Cardiac muscle cell (in vitro differentiated cells and primary cell): Measurements from ENCODE around the gene AGPS. TPM values are rescaled to one million over a fixed set of nuclear protein-coding genes. Genes with fewer than 3 reads are reported as not detected.

Experiments
- DNase-seq, 2 donors: peaks; one replicate each; pipeline versions ENCODE4 v3.0.0 to v3.0.0-alpha.2; 2010 to 2017; ENCODE audit warnings: low read depth in 1 of 2, low spot score in 1 of 2
- H3K27ac ChIP-seq: fragments of 200-600 bp; sonication (generic); 2 replicates; pipeline ENCODE4 v1.5.1; 2016
- H3K27me3 ChIP-seq: fragments of 200-600 bp; sonication (generic); 2 replicates; pipeline ENCODE4 v1.6.0; 2016; ENCODE audit warnings: control low read depth
- H3K36me3 ChIP-seq: fragments of 200-600 bp; sonication (generic); 2 replicates; pipeline ENCODE4 v1.5.1; 2016; ENCODE audit warnings: control low read depth
- H3K4me1 ChIP-seq: fragments of 200-600 bp; sonication (generic); 2 replicates; pipeline ENCODE4 v1.8.1; 2017; ENCODE audit warnings: low read depth, mild to moderate bottlenecking, mixed run types
- H3K4me3 ChIP-seq: fragments of 200-600 bp; sonication (generic); 2 replicates; pipeline ENCODE4 v1.5.1; 2016; ENCODE audit warnings: mild to moderate bottlenecking
- H3K9me3 ChIP-seq: fragments of 200-600 bp; sonication (generic); 2 replicates; pipeline ENCODE4 v1.5.1; 2017; ENCODE audit warnings: low read depth, mild to moderate bottlenecking, control low read depth
- CTCF ChIP-seq: IDR thresholded peaks from 2 replicates; pipeline ENCODE4 v1.5.1; 2012; ENCODE audit warnings: low read depth, mild to moderate bottlenecking, low read length
- polyA plus RNA-seq: library from polyadenylated mRNA; unstranded; fragments of >200 nt; fragmentation: Nextera tagmentation; extraction: Ambion mirVana; gene quantifications from 2 replicates; pipeline ENCODE4 v1.2.1, GENCODE V29; 2016
- total RNA-seq: library from RNA; depleted of rRNA; stranded (reverse); fragments of >200 nt; gene quantifications from 2 replicates; pipeline ENCODE4 v1.2.3, GENCODE V29; 2016

AGPS gene
- total and polyA plus RNA-seq, 2 experiments from 2014 or later = 13.6 to 86.3 TPM

GRCh38 chr2:177379354-177379753, 13.2 kb upstream of the AGPS start:
- H3K27ac ChIP-seq = no peak overlapping the region
- DNase-seq = no peak
- no peaks in the 10 kb centered on the region for H3K27me3 ChIP-seq
- H3K9me3 ChIP-seq = no peaks in the 10 kb centered on the region
- H3K36me3 ChIP-seq = no peaks in the 10 kb centered on the region
- no peak for TF ChIP-seq CTCF
- no peak overlapping the region for H3K4me3 ChIP-seq
- H3K4me1 ChIP-seq = no peaks in the 10 kb centered on the region

GRCh38 chr2:177380181-177380580, 12.4 kb upstream of the AGPS start:
- H3K36me3 ChIP-seq = no peaks in the 10 kb centered on the region
- no peaks in the 10 kb centered on the region for H3K9me3 ChIP-seq
- no peak overlapping the region for H3K4me3 ChIP-seq
- DNase-seq = no peak
- H3K27me3 ChIP-seq = no peaks in the 10 kb centered on the region
- H3K27ac ChIP-seq = no peak overlapping the region
- no peak for TF ChIP-seq CTCF
- H3K4me1 ChIP-seq = no peaks in the 10 kb centered on the region

- no peak overlapping the region for H3K4me3 ChIP-seq
- no peak for DNase-seq
- no peaks in the 10 kb centered on the region for H3K27me3 ChIP-seq
- no peak overlapping the region for H3K27ac ChIP-seq
- TF ChIP-seq CTCF = no peak
- H3K36me3 ChIP-seq = no peaks in the 10 kb centered on the region
- H3K4me1 ChIP-seq = no peaks in the 10 kb centered on the region
- no peaks in the 10 kb centered on the region for H3K9me3 ChIP-seq
Measured at GRCh38 chr2:177383935-177384334, 8.6 kb upstream of the AGPS start.

- no peaks in the 10 kb centered on the region for H3K27me3 ChIP-seq
- no peak overlapping the region for H3K27ac ChIP-seq
- no peaks in the 10 kb centered on the region for H3K4me1 ChIP-seq
- H3K36me3 ChIP-seq = no peaks in the 10 kb centered on the region
- TF ChIP-seq CTCF = no peak
- no peak overlapping the region for H3K4me3 ChIP-seq
- DNase-seq = no peak
- no peaks in the 10 kb centered on the region for H3K9me3 ChIP-seq
Measured at GRCh38 chr2:177385151-177385550, 7.4 kb upstream of the AGPS start.

GRCh38 chr2:177391822-177392372, 676 bp upstream of the AGPS start:
- Histone ChIP-seq H3K9me3 (no peaks in the 10 kb centered on the region), H3K36me3 (no peaks in the 10 kb centered on the region), H3K27ac (no peak overlapping the region), H3K27me3 (no peaks in the 10 kb centered on the region), H3K4me1 (peaks cover 16% of the 10 kb centered on the region), H3K4me3 (peak overlapping the region; percentile 85)
- TF ChIP-seq CTCF = no peak
- DNase-seq = no peak
